ENCODE results near the gene ITGA2. TPM values are rescaled to one million over a fixed set of nuclear protein-coding genes. Genes with fewer than 3 reads are reported as not detected.
A peak's percentile ranks its signal among the peaks of the same experiment; 100 is the strongest.

The ITGA2 gene
- total RNA-seq, 2 experiments from 2014 or later, result 17.6 to 37.0 TPM

DNA sequence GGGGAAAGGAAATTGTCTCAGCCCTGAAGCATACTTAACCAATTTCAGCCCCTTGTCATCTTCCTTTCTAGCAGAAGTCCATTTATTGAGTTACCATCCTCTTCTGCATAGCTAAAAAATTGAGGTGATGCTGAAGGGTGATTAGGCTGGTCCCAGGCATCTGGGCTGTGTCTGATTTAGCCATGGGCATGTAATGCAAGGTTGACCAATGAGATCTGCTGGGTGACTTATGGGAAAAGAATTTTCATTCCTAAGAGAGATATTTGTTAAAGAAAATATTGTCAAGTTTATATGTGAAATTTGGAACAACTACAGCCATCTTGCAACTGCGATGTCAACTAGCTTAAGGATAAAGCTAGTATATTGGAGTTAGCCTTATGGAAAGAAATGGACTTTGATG lies 5.1 kb downstream of the ITGA2 start:
- Mint-ChIP-seq H3K4me3 (no peak overlapping the region), H3K27me3 (peaks cover 2% of the 10 kb centered on the region), H3K4me1 (peaks cover 54% of the 10 kb centered on the region), H3K36me3 (peaks cover 42% of the 10 kb centered on the region), H3K9me3 (ENCODE audit: low read depth) (no peaks in the 10 kb centered on the region), H3K27ac (no peak overlapping the region)
- no peak for ATAC-seq
- no peak for DNase-seq
- CTCF ChIA-PET, result interaction anchor here (1.2 to 1.9 kb wide), 2 partner anchors 45 to 115 kb away, joined by 3 to 5 read pairs; partner anchors contain the start of gene MOCS2

DNA sequence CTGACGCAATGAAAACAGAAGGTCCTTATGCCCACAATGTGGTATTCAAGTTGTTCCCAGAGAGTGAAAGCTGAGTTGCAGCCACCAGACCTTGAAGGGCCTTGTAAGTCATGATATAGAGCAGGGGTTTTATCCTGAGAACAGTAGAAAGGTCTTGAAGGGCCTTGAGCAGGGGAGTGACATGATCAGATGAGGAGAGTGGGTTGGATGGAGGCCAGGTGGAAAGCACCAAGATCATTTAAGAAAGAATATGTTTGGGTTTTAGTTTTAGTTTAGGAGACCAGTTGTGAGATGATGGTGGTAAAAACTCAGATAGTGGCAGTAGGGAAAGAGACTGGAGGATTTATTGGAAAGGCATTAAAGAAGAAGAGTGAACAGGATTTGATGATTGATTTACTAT lies 5.9 kb downstream of the ITGA2 start:
- H3K27ac Mint-ChIP-seq, result no peak overlapping the region
- CTCF ChIA-PET, result interaction anchor here (1.9 to 2.3 kb wide), 2 partner anchors 40 to 46 kb away, joined by 5 to 7 read pairs; no protein-coding TSS in a partner anchor
- ATAC-seq (peak; percentile 32), DNase-seq (no peak)
- H3K4me1 Mint-ChIP-seq, result peaks cover 57% of the 10 kb centered on the region
- H3K27me3 Mint-ChIP-seq, result peaks cover 2% of the 10 kb centered on the region
- H3K36me3 Mint-ChIP-seq, result peaks cover 46% of the 10 kb centered on the region
- no peaks in the 10 kb centered on the region for H3K9me3 Mint-ChIP-seq (ENCODE audit: low read depth)
- no peak overlapping the region for H3K4me3 Mint-ChIP-seq

- ATAC-seq (no peak), DNase-seq (no peak)
- CTCF ChIA-PET, result interaction anchor here (2.3 kb wide), 1 partner anchor 40 kb away, joined by 7 read pairs; no protein-coding TSS in a partner anchor
- H3K36me3 Mint-ChIP-seq, result peaks cover 47% of the 10 kb centered on the region
- H3K27ac Mint-ChIP-seq, result no peak overlapping the region
- H3K27me3 Mint-ChIP-seq, result peaks cover 2% of the 10 kb centered on the region
- no peaks in the 10 kb centered on the region for H3K9me3 Mint-ChIP-seq (ENCODE audit: low read depth)
- H3K4me1 Mint-ChIP-seq, result peaks cover 54% of the 10 kb centered on the region
- no peak overlapping the region for H3K4me3 Mint-ChIP-seq
These were observed 6.8 kb downstream of the ITGA2 start for GRCh38 chr5:52995914-52996313.

DNA sequence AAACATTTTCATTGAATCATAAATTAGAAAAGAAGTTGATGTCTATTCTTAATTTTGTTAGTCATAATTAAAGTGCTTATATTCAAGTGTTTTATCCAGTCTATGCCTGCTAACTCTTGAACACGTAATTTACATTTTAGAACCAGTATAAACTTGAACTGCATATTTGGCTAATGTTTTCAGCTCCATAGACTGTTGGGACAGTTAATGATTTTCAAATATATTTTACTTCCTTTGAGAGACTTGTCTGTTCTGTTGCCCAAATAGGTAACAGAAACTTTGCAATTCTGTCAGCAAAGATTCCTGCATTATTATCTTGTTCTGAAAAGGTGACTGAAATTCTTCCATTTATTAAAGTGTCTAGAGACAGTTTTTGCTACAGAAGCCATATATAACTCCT lies 7.8 kb downstream of the ITGA2 start:
- peaks cover 2% of the 10 kb centered on the region for H3K27me3 Mint-ChIP-seq
- H3K9me3 Mint-ChIP-seq (ENCODE audit: low read depth), result no peaks in the 10 kb centered on the region
- no peak overlapping the region for H3K27ac Mint-ChIP-seq
- peaks cover 52% of the 10 kb centered on the region for H3K36me3 Mint-ChIP-seq
- peaks cover 51% of the 10 kb centered on the region for H3K4me1 Mint-ChIP-seq
- DNase-seq (no peak), ATAC-seq (no peak)
- CTCF ChIA-PET, result interaction anchor here (2.3 kb wide), 1 partner anchor 39 kb away, joined by 7 read pairs; no protein-coding TSS in a partner anchor
- no peak overlapping the region for H3K4me3 Mint-ChIP-seq

DNA sequence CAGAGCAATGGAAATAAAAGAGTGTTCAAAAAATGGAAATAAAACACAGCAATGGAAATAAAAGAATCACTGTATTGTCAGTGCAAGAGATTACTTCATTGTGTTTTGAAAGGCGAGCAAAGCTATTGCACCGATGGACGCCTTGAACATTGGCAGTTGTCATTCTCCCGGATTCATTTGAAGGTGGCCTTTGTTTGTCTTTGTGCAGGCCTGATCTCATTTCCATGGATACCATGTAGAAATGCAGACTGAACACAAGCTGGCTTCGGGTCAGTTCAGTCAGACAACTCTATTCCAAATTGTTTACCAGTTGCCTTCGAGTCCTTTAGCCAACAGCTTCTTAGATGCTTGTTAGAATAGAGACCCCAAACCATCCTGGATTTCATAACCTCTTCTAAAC lies 8.3 kb downstream of the ITGA2 start:
- H3K27me3 Mint-ChIP-seq, result peaks cover 2% of the 10 kb centered on the region
- H3K4me1 Mint-ChIP-seq, result peaks cover 47% of the 10 kb centered on the region
- peaks cover 48% of the 10 kb centered on the region for H3K36me3 Mint-ChIP-seq
- CTCF ChIA-PET, result interaction anchor here (3.5 kb wide), 1 partner anchor 35 kb away, joined by 10 read pairs; no protein-coding TSS in a partner anchor
- no peak overlapping the region for H3K27ac Mint-ChIP-seq
- ATAC-seq (no peak), DNase-seq (no peak)
- no peaks in the 10 kb centered on the region for H3K9me3 Mint-ChIP-seq (ENCODE audit: low read depth)
- no peak overlapping the region for H3K4me3 Mint-ChIP-seq

DNA sequence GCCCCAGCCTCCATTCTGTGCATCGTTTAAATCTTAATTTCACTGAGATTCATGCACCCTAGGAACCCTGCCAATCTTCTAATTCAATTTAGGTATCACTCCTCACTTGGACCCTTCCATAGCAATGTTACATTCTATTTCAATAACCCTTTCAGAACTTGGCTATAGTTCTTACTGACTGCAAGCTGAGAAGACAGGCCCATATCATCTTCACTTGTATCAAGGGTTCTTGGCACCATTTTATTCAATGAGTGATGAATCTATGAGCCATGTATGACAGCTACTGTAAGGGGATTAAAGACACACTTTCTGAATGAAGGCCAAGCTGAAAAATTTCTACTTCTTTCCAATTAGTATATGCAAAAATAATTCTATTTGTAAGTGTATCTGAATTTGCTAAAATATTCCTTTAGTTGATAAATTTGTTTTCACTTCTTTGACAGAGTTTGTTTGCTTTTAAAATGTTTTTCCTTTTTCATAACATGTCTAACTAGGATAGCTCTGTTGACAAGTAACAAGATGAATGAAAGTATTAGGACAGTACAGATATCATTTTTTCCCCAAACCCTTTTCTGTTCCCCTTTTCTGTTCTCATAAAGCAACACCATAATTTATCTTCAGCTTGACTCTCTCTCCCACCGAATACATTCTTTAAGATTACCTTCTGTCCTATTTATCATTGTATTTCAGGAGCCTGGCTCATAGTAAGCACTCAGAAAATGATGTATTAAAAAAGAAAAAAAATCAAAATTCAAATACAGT lies 9.6 kb downstream of the ITGA2 start:
- ATAC-seq, result no peak
- CTCF ChIA-PET, result interaction anchor here (0.9 to 3.5 kb wide), 4 partner anchors 8 to 50 kb away, joined by 3 to 11 read pairs (median 8); no protein-coding TSS in a partner anchor
- H3K36me3 Mint-ChIP-seq, result peaks cover 47% of the 10 kb centered on the region
- no peaks in the 10 kb centered on the region for H3K9me3 Mint-ChIP-seq (ENCODE audit: low read depth)
- DNase-seq, result no peak
- peak overlapping the region; percentile 21 for H3K4me3 Mint-ChIP-seq
- H3K27me3 Mint-ChIP-seq, result no peaks in the 10 kb centered on the region
- H3K4me1 Mint-ChIP-seq, result peaks cover 48% of the 10 kb centered on the region
- peak overlapping the region; percentile 78 for H3K27ac Mint-ChIP-seq

GRCh38 chr5:52999344-52999949 lies 10.3 kb downstream of the ITGA2 start:
- CTCF ChIA-PET, result interaction anchor here (0.9 to 3.5 kb wide), 4 partner anchors 9 to 51 kb away, joined by 3 to 11 read pairs (median 8); no protein-coding TSS in a partner anchor
- no peaks in the 10 kb centered on the region for H3K9me3 Mint-ChIP-seq (ENCODE audit: low read depth)
- H3K36me3 Mint-ChIP-seq, result peaks cover 45% of the 10 kb centered on the region
- H3K27ac Mint-ChIP-seq, result peak overlapping the region; percentile 74
- H3K4me3 Mint-ChIP-seq, result no peak overlapping the region
- no peaks in the 10 kb centered on the region for H3K27me3 Mint-ChIP-seq
- peaks cover 51% of the 10 kb centered on the region for H3K4me1 Mint-ChIP-seq
- DNase-seq, result no peak
- peak; percentile 78 for ATAC-seq

GRCh38 chr5:53001541-53001940 lies 12.4 kb downstream of the ITGA2 start:
- Mint-ChIP-seq H3K27me3 (no peaks in the 10 kb centered on the region), H3K27ac (no peak overlapping the region), H3K4me3 (no peak overlapping the region), H3K36me3 (peaks cover 54% of the 10 kb centered on the region), H3K4me1 (peaks cover 70% of the 10 kb centered on the region), H3K9me3 (ENCODE audit: low read depth) (no peaks in the 10 kb centered on the region)
- ATAC-seq (no peak), DNase-seq (no peak)
- CTCF ChIA-PET, result no interaction called here

GRCh38 chr5:53002491-53002890 lies 13.3 kb downstream of the ITGA2 start:
- Mint-ChIP-seq H3K27me3 (no peaks in the 10 kb centered on the region), H3K4me1 (peaks cover 73% of the 10 kb centered on the region), H3K9me3 (ENCODE audit: low read depth) (no peaks in the 10 kb centered on the region), H3K36me3 (peaks cover 51% of the 10 kb centered on the region), H3K4me3 (no peak overlapping the region), H3K27ac (no peak overlapping the region)
- DNase-seq (no peak), ATAC-seq (no peak)
- CTCF ChIA-PET, result no interaction called here

DNA sequence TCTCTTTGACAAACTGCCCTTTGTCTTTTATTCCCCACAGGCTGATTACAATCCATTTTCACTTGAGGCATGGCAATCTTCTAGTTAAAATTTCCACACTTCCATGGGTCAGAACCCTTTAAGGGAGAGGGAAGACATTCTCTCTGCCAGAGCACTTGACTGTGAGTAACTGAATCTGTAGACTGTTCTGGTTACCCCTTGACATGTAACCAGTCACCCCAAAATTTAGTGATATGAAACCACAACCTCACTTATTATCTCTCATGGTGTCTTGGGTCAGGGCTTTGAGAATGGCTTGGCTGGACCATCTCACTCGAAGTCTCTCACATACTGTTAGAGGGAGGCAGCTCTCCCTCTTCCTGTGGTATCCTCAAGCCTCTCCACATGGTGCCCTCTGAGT lies 14.0 kb downstream of the ITGA2 start:
- Mint-ChIP-seq H3K9me3 (ENCODE audit: low read depth) (no peaks in the 10 kb centered on the region), H3K27ac (no peak overlapping the region), H3K4me1 (peaks cover 79% of the 10 kb centered on the region), H3K4me3 (no peak overlapping the region), H3K36me3 (peaks cover 53% of the 10 kb centered on the region), H3K27me3 (no peaks in the 10 kb centered on the region)
- CTCF ChIA-PET, result no interaction called here
- ATAC-seq, result no peak
- DNase-seq, result no peak

DNA sequence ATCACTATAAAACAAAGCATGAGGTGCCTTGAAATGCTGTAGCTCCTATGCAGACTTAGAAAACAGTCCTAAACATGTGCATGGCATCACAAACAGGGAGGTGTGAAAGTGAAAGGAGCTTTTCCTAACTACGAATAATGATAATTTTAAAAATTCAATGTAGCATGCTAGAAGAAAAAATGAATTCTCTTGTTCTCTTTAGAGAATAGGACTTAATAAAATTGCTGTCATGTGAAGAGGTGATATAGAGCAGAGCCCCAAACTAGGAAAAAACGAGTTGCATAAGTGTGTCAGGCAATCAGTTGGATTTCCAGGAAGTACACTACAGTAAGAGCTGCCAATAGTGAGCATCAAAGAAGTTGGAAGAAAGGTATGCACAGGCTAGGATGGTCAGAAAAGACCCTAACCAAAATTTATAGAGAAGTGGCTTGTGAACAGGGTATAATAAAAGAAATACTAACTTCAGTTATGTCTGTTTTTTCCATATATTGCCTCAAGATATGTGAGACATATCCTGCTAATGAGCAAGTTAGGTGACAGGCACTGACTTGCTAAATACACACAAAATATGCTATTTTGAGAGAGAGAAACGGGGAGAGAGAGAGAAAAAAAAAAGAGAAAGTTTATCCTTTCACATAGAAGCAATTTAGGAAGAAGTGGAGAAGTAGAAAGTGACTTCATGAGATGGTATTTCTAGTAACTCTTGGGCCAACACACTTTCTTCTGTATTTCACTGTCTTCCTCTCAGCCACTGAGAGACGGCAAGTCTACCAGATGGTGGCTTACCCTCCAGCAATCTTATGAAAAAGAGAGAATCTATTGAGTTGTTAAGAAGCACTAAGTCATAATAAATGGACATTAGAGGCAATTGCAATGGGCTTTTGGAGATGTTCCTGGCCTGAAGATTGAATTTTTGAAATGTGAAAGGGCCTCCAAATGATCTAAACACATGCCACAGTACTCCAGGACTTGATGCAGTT lies 18.0 kb downstream of the ITGA2 start:
- CTCF ChIA-PET, result interaction anchor here (0.7 to 2.2 kb wide), 4 partner anchors 17 to 38 kb away, joined by 3 to 8 read pairs (median 3); no protein-coding TSS in a partner anchor
- Mint-ChIP-seq H3K4me3 (peak overlapping the region; percentile 9), H3K27ac (peak overlapping the region; percentile 79), H3K9me3 (ENCODE audit: low read depth) (no peaks in the 10 kb centered on the region), H3K27me3 (no peaks in the 10 kb centered on the region), H3K36me3 (peaks cover 50% of the 10 kb centered on the region), H3K4me1 (peaks cover 88% of the 10 kb centered on the region)
- DNase-seq (no peak), ATAC-seq (no peak)

GRCh38 chr5:53008751-53009150 lies 19.6 kb downstream of the ITGA2 start:
- Mint-ChIP-seq H3K4me1 (peaks cover 76% of the 10 kb centered on the region), H3K4me3 (no peak overlapping the region), H3K27ac (peak overlapping the region; percentile 73), H3K36me3 (peaks cover 48% of the 10 kb centered on the region), H3K27me3 (peaks cover 8% of the 10 kb centered on the region), H3K9me3 (ENCODE audit: low read depth) (no peaks in the 10 kb centered on the region)
- ATAC-seq (peak; percentile 76), DNase-seq (peak; percentile 80)
- CTCF ChIA-PET, result interaction anchor here (1.3 to 1.6 kb wide), 2 partner anchors 15 to 27 kb away, joined by 4 to 7 read pairs; no protein-coding TSS in a partner anchor

DNA sequence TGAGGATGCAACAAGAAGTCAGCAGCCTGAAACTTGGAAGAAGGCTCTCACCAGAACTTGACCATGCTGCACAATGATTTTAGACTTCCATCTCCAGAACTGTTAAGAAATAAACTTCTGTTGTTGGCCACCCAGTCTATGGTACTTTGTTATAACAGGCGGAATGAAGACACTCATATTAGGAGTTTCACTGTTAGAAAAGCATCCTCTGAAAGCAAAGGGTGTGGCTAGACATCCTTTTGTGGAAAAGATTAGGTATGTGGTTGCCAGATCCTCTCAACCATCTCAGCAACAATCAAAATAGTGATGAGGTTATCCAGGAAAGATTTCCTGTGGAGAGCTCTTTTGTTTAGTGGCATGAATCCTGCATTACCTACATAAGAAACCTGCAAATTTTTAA lies 20.7 kb downstream of the ITGA2 start:
- CTCF ChIA-PET, result interaction anchor here (1.3 to 1.6 kb wide), 4 partner anchors 14 to 32 kb away, joined by 3 to 7 read pairs (median 4); no protein-coding TSS in a partner anchor
- H3K4me3 Mint-ChIP-seq, result no peak overlapping the region
- peaks cover 54% of the 10 kb centered on the region for H3K36me3 Mint-ChIP-seq
- H3K4me1 Mint-ChIP-seq, result peaks cover 77% of the 10 kb centered on the region
- peak; percentile 38 for ATAC-seq
- H3K9me3 Mint-ChIP-seq (ENCODE audit: low read depth), result no peaks in the 10 kb centered on the region
- H3K27me3 Mint-ChIP-seq, result peaks cover 8% of the 10 kb centered on the region
- no peak for DNase-seq
- peak overlapping the region; percentile 79 for H3K27ac Mint-ChIP-seq
